Measurements from ENCODE around the gene PHF21B.

PHF21B gene

DNA sequence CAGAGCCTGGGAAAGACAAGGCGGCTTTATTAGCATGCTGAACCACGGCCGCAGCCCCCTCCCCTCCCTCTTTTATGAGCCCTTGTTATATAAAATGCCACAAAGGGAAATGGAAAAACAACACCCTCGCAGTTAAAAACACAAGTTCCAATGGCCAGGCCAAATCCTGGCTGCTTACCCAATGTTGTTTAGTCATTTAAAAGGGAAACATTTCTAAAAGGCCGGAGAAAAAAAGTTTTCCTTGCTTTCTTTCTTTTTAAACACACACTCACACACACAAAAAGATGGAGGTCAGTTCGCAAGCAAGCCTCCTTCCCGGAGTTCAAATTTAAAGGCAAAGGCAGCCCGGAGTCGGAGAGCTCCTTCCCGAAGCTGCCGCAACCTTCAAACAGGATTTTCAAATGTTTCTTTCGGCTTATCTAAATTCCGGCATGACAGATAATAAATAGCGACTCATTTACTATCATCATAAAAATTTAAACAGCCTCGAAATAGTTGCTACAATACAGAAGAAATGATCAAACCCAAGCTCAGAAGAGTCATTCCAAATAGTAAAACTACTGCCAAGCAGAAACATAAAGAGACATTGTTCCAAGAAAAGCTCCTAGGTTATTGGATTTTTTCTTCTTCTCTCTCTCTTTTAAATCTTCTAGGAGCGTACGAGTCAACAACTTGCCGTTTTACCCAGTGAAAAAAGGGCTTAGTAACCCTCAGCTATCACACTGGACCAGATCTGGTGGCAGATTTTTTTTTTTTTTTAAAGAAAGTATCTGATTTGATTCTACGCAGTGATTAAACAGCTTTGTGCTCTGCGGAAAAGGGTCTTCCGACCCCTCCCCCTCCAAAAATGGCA is 3.5 kb downstream of the PHF21B start:
- no peak overlapping the region for H3K27ac ChIP-seq
- TF ChIP-seq ZFX (IDR thresholded peaks at IDR 0.05), result no peak
- TF ChIP-seq, protein P1, sequence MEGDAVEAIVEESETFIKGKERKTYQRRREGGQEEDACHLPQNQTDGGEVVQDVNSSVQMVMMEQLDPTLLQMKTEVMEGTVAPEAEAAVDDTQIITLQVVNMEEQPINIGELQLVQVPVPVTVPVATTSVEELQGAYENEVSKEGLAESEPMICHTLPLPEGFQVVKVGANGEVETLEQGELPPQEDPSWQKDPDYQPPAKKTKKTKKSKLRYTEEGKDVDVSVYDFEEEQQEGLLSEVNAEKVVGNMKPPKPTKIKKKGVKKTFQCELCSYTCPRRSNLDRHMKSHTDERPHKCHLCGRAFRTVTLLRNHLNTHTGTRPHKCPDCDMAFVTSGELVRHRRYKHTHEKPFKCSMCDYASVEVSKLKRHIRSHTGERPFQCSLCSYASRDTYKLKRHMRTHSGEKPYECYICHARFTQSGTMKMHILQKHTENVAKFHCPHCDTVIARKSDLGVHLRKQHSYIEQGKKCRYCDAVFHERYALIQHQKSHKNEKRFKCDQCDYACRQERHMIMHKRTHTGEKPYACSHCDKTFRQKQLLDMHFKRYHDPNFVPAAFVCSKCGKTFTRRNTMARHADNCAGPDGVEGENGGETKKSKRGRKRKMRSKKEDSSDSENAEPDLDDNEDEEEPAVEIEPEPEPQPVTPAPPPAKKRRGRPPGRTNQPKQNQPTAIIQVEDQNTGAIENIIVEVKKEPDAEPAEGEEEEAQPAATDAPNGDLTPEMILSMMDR (conservative IDR thresholded peaks at IDR 0.05), result no peak

DNA sequence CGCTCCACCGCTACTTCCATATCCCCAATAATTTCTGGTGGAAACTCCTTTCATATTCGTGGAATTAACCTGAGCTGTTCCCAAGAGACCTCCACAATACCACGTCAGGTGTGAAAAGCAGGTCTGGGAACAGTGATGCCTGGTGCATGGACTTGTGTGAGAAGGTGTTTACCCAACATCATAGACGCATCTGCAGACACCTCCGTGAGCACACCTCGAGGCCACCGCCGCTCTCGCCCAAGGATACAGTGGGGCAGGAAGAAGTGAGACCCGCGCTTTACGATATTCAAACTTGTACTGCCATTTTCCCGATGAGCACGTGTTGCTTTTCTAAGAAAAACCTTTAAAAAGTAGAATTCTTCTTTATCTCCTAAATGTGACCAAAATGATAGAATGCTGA is 8.2 kb downstream of the PHF21B start:
- TF ChIP-seq ZFX (IDR thresholded peaks at IDR 0.05), result no peak
- TF ChIP-seq, protein P1 (conservative IDR thresholded peaks at IDR 0.05), result no peak
- H3K27ac ChIP-seq, result no peak overlapping the region

DNA sequence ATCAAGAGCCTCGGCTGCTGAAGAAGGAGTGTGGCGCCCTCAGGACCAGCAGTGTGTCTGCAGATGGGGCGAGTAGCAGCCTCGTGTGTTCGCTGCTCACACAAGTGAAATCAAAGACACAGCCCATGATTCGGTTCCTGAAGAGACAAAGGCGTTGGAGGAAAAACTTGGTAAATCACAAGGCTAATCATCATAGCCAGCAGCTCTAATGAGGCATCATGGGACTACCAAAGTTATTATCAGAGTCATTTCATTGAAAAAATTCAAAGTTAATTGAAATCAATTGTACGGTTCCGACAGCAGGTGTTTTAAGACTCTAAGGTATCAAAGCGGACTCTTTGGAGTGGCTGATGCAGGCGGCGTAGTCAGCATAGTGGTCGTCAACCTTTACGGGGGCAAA is 9.5 kb downstream of the PHF21B start:
- TF ChIP-seq, protein P1 (conservative IDR thresholded peaks at IDR 0.05), result no peak
- no peak for TF ChIP-seq ZFX (IDR thresholded peaks at IDR 0.05)
- no peak overlapping the region for H3K27ac ChIP-seq

DNA sequence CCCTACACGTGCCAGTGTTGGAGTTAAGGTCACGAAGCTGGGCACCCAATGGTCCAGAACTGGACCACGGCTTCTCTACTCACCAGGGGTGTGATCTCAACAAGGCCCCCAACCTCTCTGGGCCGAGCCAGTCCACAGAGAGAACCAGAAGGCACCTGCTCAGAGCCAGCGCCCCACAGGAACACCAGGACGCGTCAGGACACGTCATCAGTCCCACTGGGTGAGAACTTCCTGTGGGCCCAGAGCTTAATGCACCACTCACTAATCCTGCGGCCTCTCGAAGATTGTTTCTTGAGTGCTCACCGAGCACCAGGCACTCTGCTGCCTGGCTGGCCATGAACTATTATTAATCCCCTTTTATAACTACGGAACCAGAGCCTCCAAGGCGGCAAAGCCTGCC is 10.1 kb downstream of the PHF21B start:
- TF ChIP-seq, protein P1 (conservative IDR thresholded peaks at IDR 0.05), result no peak
- TF ChIP-seq ZFX (IDR thresholded peaks at IDR 0.05), result no peak

DNA sequence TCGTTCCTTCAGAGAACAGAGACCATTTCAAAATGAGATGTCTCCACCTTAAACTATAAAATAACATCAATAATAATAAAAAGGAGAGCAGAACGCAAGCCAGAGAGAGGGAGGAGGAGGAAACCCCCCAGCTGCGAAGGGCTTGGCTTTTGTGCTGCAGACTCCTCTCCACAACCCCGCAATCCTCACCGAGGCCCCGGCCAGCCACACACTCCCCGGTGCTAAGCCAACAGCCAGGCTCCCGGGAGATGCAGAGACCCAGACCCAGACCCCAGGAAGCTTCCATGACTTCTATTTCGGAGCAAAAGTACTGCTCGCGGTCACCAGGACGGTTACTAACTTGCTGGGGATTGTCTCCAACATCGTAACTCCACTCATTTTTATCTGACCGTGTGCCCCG is 10.6 kb downstream of the PHF21B start:
- no peak overlapping the region for H3K27ac ChIP-seq
- TF ChIP-seq, protein P1 (conservative IDR thresholded peaks at IDR 0.05), result no peak
- TF ChIP-seq ZFX (IDR thresholded peaks at IDR 0.05), result no peak

More for the DNA sequence above, 10.1 kb downstream of the PHF21B start:
- no peak overlapping the region for H3K27ac ChIP-seq

DNA sequence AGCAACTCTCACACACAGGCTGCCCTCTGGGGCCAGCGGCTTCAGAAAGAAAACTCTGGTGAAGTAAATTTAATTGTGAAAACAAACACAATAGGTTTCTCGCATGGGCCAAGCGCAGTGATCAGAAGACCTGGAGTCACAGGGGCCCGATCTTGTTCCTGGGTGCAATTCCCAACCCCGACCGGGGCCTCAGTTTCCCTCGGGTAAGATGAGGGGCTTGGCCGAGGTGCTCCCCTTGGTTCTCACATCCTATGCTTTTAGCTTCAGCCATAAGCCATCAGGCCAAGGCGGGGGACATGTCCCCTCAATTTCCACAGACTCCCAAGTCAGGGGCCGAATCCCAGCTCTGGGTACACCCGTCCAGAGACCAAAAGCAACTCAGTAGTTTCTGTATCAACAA is 11.5 kb downstream of the PHF21B start:
- no peak overlapping the region for H3K27ac ChIP-seq
- TF ChIP-seq, protein P1 (conservative IDR thresholded peaks at IDR 0.05), result no peak
- TF ChIP-seq ZFX (IDR thresholded peaks at IDR 0.05), result no peak

DNA sequence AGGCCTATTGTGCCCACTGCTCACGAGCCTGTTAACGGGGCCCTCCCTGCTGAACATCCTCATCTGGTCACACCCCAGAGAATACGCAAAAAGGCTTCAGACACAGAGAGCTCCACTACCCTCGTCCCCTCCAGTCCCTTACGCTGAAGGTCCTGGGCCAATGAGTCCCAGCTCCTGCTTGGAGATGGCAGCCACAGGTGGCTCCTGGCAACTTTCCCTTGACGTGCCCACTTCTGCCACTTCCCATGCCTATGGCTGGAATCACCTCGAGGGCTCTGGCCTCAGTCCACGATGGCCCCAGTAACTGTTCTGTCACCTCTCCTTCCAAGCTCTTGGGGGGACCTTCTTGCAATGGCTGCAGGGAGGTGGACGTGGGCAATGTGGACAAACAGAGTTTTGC is 12.7 kb downstream of the PHF21B start:
- no peak for TF ChIP-seq ZFX (IDR thresholded peaks at IDR 0.05)
- TF ChIP-seq, protein P1 (conservative IDR thresholded peaks at IDR 0.05), result no peak
- H3K27ac ChIP-seq, result no peak overlapping the region
